ENCODE measurements around the gene LRMDA. TPM values are rescaled to one million over a fixed set of nuclear protein-coding genes. Genes with fewer than 3 reads are reported as not detected.

The LRMDA gene
- total and polyA plus RNA-seq, 2 donors: 7.9 to 17.7 TPM

DNA sequence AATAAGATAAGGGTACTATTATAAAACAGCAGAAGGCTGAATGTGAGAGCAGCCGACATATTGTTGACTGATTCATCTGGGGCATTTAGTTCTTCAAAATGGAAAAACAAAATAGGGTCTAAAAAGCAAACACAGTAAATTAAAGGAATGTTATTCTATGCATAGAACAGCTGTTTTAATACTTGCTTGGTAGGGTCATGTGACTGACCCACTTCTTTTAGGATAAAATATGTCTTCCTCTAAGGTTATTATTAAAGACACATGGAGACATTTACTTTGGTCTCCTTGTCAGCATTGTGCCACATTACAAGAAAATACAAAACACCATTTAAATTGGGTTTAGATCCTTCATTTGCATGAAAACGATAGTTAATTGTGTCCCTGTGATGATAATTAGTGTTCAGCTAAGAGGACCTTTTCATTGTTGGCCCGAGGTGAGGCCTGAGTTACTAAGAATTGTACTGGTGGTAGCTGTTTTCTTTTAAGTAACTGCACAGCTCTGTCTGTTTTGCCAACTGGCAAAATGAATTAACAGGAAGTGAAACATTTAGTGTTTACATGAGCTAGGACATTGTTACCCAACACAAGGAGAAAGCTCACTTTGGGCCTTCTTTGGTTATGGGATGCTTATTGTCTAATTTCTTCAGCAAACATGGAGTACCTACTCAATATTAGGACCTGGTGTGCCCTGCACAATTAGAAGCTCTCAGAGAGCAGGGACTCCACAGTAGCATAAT is 764.4 kb downstream of the LRMDA start:
- no peaks in the 10 kb centered on the region for H3K4me1 ChIP-seq (ENCODE audit: insufficient read depth)
- 89% methylated on average over 3 of the region's 3 CpGs for WGBS

DNA sequence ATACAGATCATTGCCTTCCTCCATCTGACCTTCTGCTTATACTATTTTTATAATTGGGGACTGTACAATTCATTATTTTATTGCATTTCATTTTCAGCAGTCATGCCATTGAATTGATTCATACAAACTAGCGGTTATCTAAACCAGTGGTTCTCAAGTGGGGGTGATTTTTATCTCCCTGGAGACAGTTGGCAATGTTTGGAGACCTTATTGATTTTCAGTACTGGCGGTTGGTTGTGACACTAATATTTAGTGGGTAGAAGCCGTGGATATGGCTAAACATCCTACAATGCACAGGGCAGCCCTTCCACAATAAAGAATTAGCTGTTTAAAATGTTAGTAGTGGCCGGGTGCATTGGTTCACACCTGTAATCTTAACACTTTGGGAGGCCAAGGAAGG is 765.9 kb downstream of the LRMDA start:
- 97% methylated on average over 4 of the region's 4 CpGs for WGBS
- Histone ChIP-seq H3K4me1 (ENCODE audit: insufficient read depth) (no peaks in the 10 kb centered on the region), H3K36me3 (ENCODE audit: insufficient read depth) (no peaks in the 10 kb centered on the region), H3K27ac (ENCODE audit: low read depth) (no peak overlapping the region), H3K4me3 (ENCODE audit: low read depth, low read length) (no peak overlapping the region)
- DNase-seq (ENCODE audit: extremely low spot score): no peak

More for the DNA sequence above, 764.4 kb downstream of the LRMDA start:
- no peak for DNase-seq (ENCODE audit: extremely low spot score)
- no peaks in the 10 kb centered on the region for H3K36me3 ChIP-seq (ENCODE audit: insufficient read depth)
- no peak overlapping the region for H3K27ac ChIP-seq (ENCODE audit: low read depth)
- H3K4me3 ChIP-seq (ENCODE audit: low read depth, low read length): no peak overlapping the region

- DNase-seq (ENCODE audit: extremely low spot score): no peak
- Histone ChIP-seq H3K36me3 (ENCODE audit: insufficient read depth) (no peaks in the 10 kb centered on the region), H3K4me3 (ENCODE audit: low read depth, low read length) (no peak overlapping the region), H3K4me1 (ENCODE audit: insufficient read depth) (no peaks in the 10 kb centered on the region), H3K27ac (ENCODE audit: low read depth) (no peak overlapping the region)
- 92% methylated on average over 4 of the region's 4 CpGs for WGBS
Measured at GRCh38 chr10:76198287-76199035, 767.0 kb downstream of the LRMDA start.

DNA sequence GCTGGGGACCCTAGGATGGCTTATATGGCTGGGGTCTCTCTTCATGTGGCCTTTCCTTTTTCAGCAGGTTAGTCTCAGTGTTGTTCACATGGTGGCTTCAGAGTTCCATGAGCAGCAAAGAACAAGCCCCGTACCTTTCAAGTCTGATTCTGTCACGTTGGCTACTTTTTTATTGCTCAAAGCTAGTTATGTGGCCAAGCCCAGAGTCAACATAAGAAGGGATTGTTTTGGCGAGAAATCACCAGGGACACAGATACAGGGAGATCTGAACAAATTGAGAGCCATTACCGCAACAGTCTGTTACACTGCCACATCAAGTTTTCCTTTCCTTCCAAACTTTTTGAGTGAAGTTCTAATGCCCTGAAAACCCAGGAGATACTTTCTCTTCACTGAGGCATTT is 770.5 kb downstream of the LRMDA start:
- no peaks in the 10 kb centered on the region for H3K36me3 ChIP-seq (ENCODE audit: insufficient read depth)
- no peaks in the 10 kb centered on the region for H3K4me1 ChIP-seq (ENCODE audit: insufficient read depth)
- no peak for DNase-seq (ENCODE audit: extremely low spot score)
- H3K27ac ChIP-seq (ENCODE audit: low read depth): no peak overlapping the region
- H3K4me3 ChIP-seq (ENCODE audit: low read depth, low read length): no peak overlapping the region
- 86% methylated on average over 4 of the region's 4 CpGs for whole genome bisulfite sequencing

- DNase-seq (ENCODE audit: extremely low spot score): no peak
- no peaks in the 10 kb centered on the region for H3K4me1 ChIP-seq (ENCODE audit: insufficient read depth)
- no peaks in the 10 kb centered on the region for H3K36me3 ChIP-seq (ENCODE audit: insufficient read depth)
- H3K27ac ChIP-seq (ENCODE audit: low read depth): no peak overlapping the region
- 88% methylated on average over 1 of the region's 1 CpG for WGBS
- no peak overlapping the region for H3K4me3 ChIP-seq (ENCODE audit: low read depth, low read length)
Measured at GRCh38 chr10:76202777-76203176, 771.4 kb downstream of the LRMDA start.

DNA sequence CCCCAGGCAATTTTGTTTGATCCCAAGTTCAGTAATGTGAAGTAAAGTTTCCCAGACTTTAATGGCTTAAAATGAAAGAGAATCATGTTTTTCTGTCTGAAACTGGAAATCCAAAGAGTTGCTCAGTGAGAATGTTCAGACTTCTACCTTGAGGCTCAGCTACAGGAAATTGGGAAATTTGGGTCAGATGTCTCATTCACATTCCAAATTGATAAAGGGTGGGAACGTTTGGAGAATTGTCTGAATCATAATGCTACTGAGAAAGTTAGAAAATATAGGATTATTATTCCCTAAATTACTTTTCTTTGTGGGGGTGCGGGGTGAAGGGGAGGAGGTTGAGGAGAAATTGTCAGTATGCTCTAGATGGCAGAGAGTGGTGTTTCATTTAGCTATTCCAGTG is 773.9 kb downstream of the LRMDA start:
- 82% methylated on average over 2 of the region's 2 CpGs for WGBS
- Histone ChIP-seq H3K36me3 (ENCODE audit: insufficient read depth) (no peaks in the 10 kb centered on the region), H3K27ac (ENCODE audit: low read depth) (no peak overlapping the region), H3K4me1 (ENCODE audit: insufficient read depth) (no peaks in the 10 kb centered on the region), H3K4me3 (ENCODE audit: low read depth, low read length) (no peak overlapping the region)
- no peak for DNase-seq (ENCODE audit: extremely low spot score)

GRCh38 chr10:76206797-76207352 is 775.5 kb downstream of the LRMDA start:
- no peaks in the 10 kb centered on the region for H3K4me1 ChIP-seq (ENCODE audit: insufficient read depth)
- no peak overlapping the region for H3K27ac ChIP-seq (ENCODE audit: low read depth)
- H3K36me3 ChIP-seq (ENCODE audit: insufficient read depth): no peaks in the 10 kb centered on the region
- WGBS: 91% methylated on average over 8 of the region's 8 CpGs
- DNase-seq (ENCODE audit: extremely low spot score): no peak
- no peak overlapping the region for H3K4me3 ChIP-seq (ENCODE audit: low read depth, low read length)

DNA sequence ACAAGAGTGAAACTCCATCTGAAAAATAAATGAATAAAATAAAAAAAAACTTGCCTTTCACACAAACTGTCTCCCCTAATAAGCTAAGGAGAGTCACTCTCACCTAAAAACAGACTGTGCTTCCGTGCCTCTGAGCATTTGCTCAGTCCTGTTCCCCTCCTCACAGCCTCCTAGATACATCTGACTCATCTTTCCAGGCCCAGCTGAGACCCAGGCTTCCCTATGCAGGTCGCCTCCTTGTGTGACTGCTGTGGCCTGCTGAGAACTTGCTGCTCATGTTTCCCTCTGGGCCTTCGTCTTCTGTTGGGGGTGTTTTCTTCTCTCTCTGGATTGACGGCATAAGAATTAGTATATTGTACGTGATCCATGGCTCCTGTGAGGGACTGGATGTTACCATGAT is 777.7 kb downstream of the LRMDA start:
- H3K36me3 ChIP-seq (ENCODE audit: insufficient read depth): no peaks in the 10 kb centered on the region
- no peak for DNase-seq (ENCODE audit: extremely low spot score)
- H3K4me1 ChIP-seq (ENCODE audit: insufficient read depth): no peaks in the 10 kb centered on the region
- 93% methylated on average over 5 of the region's 5 CpGs for WGBS
- H3K4me3 ChIP-seq (ENCODE audit: low read depth, low read length): no peak overlapping the region
- no peak overlapping the region for H3K27ac ChIP-seq (ENCODE audit: low read depth)

DNA sequence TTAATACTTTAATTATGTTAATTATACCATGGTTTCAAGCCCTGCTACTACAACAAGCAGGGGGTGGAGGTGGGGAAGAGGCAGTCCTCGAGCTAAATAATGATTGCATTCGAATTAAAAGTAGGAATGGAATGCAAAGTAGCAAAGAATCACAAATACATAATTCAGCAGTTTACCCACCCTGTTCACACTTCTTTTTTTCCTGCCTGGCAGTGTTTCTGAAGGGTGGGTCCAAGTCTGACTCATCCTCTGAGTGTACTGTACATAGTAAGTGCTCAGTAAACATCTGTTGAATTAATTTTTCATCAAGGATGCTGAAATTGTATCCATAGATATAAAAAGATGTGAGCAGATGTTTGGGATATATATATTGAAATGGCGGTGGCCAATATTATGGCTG is 778.8 kb downstream of the LRMDA start:
- no peak for DNase-seq (ENCODE audit: extremely low spot score)
- Histone ChIP-seq H3K4me1 (ENCODE audit: insufficient read depth) (no peaks in the 10 kb centered on the region), H3K36me3 (ENCODE audit: insufficient read depth) (no peaks in the 10 kb centered on the region), H3K4me3 (ENCODE audit: low read depth, low read length) (no peak overlapping the region), H3K27ac (ENCODE audit: low read depth) (no peak overlapping the region)
- WGBS: 79% methylated on average over 3 of the region's 3 CpGs

GRCh38 chr10:76211691-76212090 is 780.3 kb downstream of the LRMDA start:
- no peak overlapping the region for H3K27ac ChIP-seq (ENCODE audit: low read depth)
- whole genome bisulfite sequencing: 96% methylated on average over 1 of the region's 1 CpG
- H3K4me1 ChIP-seq (ENCODE audit: insufficient read depth): no peaks in the 10 kb centered on the region
- DNase-seq (ENCODE audit: extremely low spot score): no peak
- no peak overlapping the region for H3K4me3 ChIP-seq (ENCODE audit: low read depth, low read length)
- no peaks in the 10 kb centered on the region for H3K36me3 ChIP-seq (ENCODE audit: insufficient read depth)

DNA sequence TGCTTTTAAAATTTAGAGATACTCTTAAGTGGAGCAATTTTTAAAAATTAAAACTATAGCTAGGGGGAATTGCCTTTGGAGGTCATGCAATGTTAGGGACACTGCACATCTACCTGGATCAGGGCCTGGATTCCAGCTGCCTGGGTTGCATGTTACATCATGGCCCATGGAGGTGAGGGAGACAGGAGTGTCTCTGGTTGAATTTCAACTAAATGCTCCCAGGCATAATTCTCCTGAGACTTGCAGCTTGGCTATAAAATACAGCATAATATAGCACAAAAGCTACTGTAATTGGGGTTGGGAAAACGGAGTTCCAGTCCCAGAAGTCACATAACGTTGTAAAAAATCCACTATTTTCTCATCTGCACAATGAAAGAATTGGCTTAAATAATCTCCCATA is 782.5 kb downstream of the LRMDA start:
- H3K4me3 ChIP-seq (ENCODE audit: low read depth, low read length): no peak overlapping the region
- DNase-seq (ENCODE audit: extremely low spot score): no peak
- 95% methylated on average over 2 of the region's 2 CpGs for WGBS

GRCh38 chr10:76218035-76218434 is 786.6 kb downstream of the LRMDA start:
- Histone ChIP-seq H3K36me3 (ENCODE audit: insufficient read depth) (no peaks in the 10 kb centered on the region), H3K4me1 (ENCODE audit: insufficient read depth) (no peaks in the 10 kb centered on the region), H3K27ac (ENCODE audit: low read depth) (no peak overlapping the region), H3K4me3 (ENCODE audit: low read depth, low read length) (no peak overlapping the region)
- WGBS: 84% methylated on average over 6 of the region's 6 CpGs
- no peak for DNase-seq (ENCODE audit: extremely low spot score)

More for the DNA sequence above, 782.5 kb downstream of the LRMDA start:
- Histone ChIP-seq H3K4me1 (ENCODE audit: insufficient read depth) (no peaks in the 10 kb centered on the region), H3K27ac (ENCODE audit: low read depth) (no peak overlapping the region), H3K36me3 (ENCODE audit: insufficient read depth) (no peaks in the 10 kb centered on the region)

- Histone ChIP-seq H3K27ac (ENCODE audit: low read depth) (no peak overlapping the region), H3K4me1 (ENCODE audit: insufficient read depth) (no peaks in the 10 kb centered on the region), H3K36me3 (ENCODE audit: insufficient read depth) (no peaks in the 10 kb centered on the region), H3K4me3 (ENCODE audit: low read depth, low read length) (no peak overlapping the region)
- WGBS: 95% methylated on average over 5 of the region's 5 CpGs
- DNase-seq (ENCODE audit: extremely low spot score): no peak
Measured at GRCh38 chr10:76229341-76229740, 797.9 kb downstream of the LRMDA start.

DNA sequence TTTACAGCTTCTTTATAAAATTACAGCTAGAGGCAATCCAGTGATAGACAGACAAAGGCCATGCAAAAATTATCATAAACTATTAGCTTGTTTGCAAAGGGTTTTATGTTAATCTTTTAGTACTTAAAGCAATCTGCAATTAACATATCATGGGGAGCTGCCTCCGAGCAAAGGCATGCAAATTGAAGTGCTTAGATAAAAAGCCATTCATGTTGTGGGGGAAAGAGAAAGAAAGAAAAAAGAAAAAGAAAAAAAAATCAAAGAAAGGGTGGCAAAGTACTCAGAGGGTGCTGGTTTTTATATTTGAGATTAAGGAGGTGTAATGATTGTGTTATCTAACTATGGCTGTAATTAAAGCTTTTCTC is 799.5 kb downstream of the LRMDA start:
- no peaks in the 10 kb centered on the region for H3K36me3 ChIP-seq (ENCODE audit: insufficient read depth)
- no peak overlapping the region for H3K4me3 ChIP-seq (ENCODE audit: low read depth, low read length)
- 61% methylated on average over 1 of the region's 1 CpG for WGBS
- no peaks in the 10 kb centered on the region for H3K4me1 ChIP-seq (ENCODE audit: insufficient read depth)
- DNase-seq (ENCODE audit: extremely low spot score): no peak
- no peak overlapping the region for H3K27ac ChIP-seq (ENCODE audit: low read depth)

Measured in urinary bladder (tissue), 4 donors.